GM19351 (cell line): Measurements from ENCODE around the gene UBXN2A.
A peak's percentile ranks its signal among the peaks of the same experiment; 100 is the strongest.
"Not testable (repeated sequence)": the region's sequence is repeated elsewhere in the genome, so short reads cannot be mapped to it uniquely, and the experiment has no call there.

Experiments
- ATAC-seq: cut with Tn5 transposase; IDR thresholded peaks from one replicate; pipeline ENCODE4 v1.9.1; 2021; ENCODE audit warnings: mild to moderate bottlenecking, moderate library complexity; ENCODE audit not compliant: unreplicated experiment

The UBXN2A gene

DNA sequence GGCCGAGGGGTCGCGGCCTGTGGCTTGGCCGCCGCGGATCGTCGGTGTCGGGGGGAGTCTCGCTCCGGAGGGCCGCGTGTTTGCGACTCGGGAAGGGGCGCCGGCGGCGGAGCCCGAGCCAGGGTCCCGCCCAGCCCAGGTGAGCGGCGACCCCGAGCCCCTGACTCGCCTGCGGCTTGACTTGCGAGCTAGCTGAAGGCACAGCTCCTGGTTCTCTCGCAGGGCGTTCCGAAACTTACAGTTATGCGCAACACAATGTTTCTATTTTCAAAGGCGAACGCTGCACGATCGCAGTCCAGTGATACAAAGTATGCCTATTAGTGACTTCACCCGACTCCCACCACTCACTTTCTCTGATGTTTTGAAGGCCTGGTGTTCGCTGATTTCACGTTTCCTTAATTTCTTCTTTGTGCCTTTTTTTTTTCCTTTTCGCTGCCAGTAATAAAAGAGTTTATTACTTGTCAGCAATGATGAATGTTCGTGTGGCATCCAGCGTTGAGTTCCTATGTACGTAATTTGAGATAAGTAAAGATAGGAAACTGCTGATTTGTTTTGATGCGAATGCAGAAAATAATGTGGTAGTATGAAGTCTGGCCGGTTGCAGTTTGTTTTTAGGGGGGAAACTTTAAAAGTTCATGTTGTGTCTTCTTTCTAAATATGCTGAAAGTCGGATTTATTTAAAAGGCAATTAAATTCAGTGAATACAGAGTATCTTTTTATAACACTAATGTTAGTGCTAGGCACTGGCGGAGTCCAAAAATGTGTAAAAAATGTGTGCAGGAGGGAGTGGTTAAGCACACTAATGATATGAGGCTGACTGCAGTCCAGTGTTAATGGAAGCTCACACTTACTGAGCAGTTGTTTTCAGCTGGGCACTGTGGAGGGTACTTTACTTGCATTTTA lies 706 bp downstream of the UBXN2A start:
- ATAC-seq: peak; percentile 72

DNA sequence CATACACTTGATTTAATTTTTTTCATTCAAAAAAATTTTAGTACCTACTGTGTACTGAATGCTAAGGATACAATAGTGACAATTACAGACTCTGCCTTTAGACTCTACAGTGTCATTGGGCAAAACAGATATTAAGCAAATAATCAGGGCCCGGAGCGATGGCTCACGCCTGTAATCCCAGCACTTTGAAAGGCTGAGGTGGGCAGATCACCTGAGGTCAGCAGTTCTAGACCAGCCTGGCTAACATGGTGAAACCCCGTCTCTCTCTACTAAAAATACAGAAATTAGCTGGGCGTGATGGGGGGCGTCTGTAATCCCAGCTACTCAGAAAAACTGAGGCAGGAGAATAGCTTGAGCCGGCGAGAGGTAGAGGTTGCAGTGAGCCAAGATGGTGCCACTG lies 1.4 kb downstream of the UBXN2A start:
- ATAC-seq: no peak

GRCh38 chr2:23943666-23944065 lies 3.4 kb downstream of the UBXN2A start:
- no peak for ATAC-seq

DNA sequence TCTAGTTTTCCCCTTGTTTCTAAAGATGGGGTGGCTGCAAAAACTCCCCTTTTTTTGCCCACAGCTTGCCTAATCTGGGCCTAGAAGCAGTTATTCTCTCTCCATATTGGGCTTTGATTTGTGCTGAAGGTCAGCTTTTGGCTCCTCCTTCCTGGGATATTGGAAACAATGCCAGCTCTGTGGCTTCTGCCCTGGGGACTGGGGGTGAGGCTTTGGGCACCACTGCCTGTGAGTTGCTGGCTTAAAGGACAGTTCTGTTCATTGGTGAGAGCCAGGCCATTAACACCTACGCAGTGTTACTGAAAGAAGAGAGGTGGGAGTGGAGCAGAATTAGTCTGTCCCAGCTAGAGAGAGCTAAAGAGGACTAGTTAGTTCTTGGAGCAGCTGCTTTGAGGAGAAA lies 4.3 kb downstream of the UBXN2A start:
- no peak for ATAC-seq

GRCh38 chr2:23944976-23945375 lies 4.7 kb downstream of the UBXN2A start:
- no peak for ATAC-seq

- ATAC-seq: no peak
Measured at GRCh38 chr2:23947350-23947749, 7.1 kb downstream of the UBXN2A start.

GRCh38 chr2:23952558-23952957 lies 12.3 kb downstream of the UBXN2A start:
- ATAC-seq: not testable (repeated sequence)

DNA sequence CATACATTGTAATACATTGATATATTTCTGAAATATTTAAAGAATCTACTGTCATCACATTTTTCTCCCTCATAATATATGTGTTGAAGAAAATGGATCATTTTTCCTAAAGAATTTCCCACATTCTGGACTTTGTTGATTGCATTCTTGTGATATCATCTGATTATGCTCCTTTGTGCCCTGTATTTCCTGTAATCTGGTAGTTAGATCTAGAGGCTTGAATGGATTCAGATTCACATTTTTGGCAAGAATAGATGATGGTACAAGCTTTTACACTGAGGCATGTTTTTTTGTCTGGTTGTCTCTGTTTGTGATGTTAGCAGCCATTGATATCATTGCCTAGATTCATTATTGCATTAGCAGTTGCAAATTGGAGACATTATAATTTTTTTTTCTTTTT lies 13.4 kb downstream of the UBXN2A start:
- ATAC-seq: no peak

DNA sequence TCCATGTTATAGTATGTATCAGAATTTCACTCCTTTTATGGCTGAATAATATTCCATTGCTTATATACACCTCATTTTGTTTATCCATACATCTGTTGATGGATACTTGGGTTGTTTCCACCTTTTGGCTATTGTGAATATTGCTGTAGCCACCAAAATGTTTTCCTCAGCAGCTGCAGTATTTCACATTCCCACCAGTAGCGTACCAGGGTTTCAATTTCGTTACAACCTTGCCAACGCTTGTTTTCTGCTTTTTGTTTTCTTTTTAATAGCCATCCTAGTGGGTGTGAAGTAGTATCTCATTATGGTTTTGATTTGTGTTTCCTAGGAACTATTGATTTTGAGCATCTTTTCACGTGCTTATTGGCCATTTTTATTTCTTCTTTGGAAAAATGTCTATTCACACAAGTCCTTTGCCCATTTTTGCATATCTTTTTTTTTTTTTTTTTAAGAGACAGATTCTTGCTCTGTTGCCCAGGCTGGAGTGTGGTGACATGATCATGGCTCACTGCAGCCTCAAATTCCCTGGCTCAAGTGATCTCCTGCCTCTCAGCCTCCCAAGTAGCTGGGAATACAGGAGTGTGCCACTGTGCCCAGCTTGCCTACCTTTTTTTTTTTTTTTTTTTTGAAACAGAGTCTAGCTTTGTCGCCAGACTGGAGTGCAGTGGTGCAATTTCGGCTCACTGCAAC lies 14.2 kb downstream of the UBXN2A start:
- ATAC-seq: no peak

GRCh38 chr2:23967846-23968245 lies 27.6 kb downstream of the UBXN2A start:
- no peak for ATAC-seq

GRCh38 chr2:23976883-23977282 lies 36.6 kb downstream of the UBXN2A start:
- ATAC-seq: no peak

- no peak for ATAC-seq
Measured at GRCh38 chr2:23988371-23988770, 48.1 kb downstream of the UBXN2A start.

- ATAC-seq: no peak
Measured at GRCh38 chr2:23992931-23993330, 52.7 kb downstream of the UBXN2A start.

GRCh38 chr2:23993736-23994269 lies 53.5 kb downstream of the UBXN2A start:
- ATAC-seq: no peak

- ATAC-seq: no peak
Measured at GRCh38 chr2:23994567-23994966, 54.3 kb downstream of the UBXN2A start.

DNA sequence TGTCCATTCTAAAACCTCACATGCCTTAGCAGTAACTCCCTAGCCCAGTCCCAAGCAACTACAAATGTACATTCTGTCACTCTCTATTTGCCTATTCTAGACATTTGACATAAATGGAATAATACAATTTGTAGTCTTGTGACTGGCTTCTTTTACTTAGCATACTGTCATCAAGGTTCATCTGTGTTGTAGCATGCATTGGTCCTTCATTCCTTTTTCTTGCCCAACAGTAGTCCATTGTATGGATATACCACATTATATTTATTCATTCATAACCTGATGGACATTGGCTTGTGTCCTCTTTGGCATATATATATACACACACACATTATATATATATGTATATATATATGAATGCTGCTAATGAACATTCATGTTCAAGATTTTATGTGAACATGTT lies 67.4 kb downstream of the UBXN2A start:
- ATAC-seq: no peak

DNA sequence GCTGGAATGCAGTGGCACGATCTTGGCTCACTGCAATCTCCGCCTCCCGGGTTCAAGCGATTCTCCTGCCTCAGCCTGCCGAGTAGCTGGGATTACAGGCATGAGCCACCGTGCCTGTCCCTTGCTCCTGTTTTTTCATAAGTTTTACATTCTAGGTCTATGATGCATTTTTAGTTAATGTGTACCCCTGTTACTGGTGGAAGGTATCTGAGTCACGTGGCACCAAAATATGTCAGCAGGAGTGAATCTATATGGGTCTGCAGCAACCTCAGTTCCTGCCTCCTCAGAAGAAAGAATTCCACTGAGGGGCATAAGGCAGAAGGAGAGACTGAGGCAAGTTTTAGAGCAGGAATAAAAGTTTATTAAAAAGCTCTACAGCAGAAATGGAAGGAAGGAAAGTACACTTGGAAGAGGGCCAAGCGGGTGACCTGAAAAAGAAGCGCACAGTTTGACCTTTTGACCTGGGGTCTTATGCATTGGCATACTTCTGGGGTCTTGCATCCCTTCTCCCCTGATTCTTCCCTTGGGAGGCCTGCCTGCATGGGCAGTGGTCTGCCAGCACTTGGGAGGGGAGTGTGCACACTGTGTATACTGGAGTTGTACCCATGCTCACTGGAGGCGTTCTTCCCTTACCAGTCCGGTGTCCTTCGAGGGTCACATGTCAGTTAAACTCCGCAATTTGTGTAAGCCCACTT lies 68.6 kb downstream of the UBXN2A start:
- ATAC-seq: no peak

GRCh38 chr2:24009367-24009679 lies 69.1 kb downstream of the UBXN2A start:
- no peak for ATAC-seq

DNA sequence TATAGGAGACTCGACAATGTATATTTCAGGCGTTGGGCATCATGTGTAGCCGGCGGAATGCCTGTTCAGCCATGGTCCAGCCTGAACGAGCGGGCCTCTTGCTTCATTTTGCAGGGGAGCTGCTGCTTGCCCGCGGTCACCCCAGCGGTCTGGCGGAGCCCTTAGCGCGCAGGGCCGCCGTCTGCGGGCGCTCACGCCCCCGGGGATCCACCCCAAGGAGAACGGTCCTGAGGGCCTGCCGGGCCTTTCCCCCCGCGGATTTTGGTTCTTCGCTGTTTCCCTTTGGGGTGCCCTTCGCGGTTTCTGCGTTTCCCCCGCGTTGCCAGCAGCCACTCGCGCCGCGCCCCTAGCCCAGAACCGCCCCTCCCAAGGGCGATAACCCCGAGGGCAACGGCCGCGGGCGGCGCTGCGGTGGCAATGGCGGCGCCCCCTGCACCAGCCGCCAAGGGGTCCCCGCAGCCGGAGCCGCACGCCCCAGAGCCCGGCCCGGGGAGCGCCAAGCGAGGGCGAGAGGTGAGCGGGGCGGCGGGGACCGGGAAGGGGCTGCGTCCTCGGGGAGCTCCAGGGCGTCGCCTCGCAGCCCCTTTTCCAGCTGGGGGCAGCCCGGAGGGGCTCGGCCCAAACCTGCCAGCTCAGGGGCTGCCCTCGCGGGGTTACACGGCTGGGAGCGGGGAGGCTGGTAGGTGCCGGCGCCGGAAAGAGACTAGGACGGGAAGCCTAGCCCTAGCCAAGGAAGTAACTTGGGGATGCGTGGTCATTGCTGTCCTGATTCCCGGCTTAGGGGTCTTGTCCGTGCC lies 69.6 kb downstream of the UBXN2A start, which contains the start of gene MFSD2B:
Gene MFSD2B, plus strand, starts transcription at position 406 of the 797 bp plus-strand sequence. Its CDS starts 12 bp downstream, at position 418.
- no peak for ATAC-seq

GRCh38 chr2:24010477-24011249 lies 70.4 kb downstream of the UBXN2A start:
- no peak for ATAC-seq
